GM21723 (cell line): ENCODE measurements around the gene B9D1.

Experiments used
- ATAC-seq: cut with Tn5 transposase; IDR thresholded peaks from one replicate; pipeline ENCODE4 v1.9.1; 2021; ENCODE audit warnings: mild to moderate bottlenecking, moderate library complexity; ENCODE audit not compliant: unreplicated experiment

The B9D1 gene

DNA sequence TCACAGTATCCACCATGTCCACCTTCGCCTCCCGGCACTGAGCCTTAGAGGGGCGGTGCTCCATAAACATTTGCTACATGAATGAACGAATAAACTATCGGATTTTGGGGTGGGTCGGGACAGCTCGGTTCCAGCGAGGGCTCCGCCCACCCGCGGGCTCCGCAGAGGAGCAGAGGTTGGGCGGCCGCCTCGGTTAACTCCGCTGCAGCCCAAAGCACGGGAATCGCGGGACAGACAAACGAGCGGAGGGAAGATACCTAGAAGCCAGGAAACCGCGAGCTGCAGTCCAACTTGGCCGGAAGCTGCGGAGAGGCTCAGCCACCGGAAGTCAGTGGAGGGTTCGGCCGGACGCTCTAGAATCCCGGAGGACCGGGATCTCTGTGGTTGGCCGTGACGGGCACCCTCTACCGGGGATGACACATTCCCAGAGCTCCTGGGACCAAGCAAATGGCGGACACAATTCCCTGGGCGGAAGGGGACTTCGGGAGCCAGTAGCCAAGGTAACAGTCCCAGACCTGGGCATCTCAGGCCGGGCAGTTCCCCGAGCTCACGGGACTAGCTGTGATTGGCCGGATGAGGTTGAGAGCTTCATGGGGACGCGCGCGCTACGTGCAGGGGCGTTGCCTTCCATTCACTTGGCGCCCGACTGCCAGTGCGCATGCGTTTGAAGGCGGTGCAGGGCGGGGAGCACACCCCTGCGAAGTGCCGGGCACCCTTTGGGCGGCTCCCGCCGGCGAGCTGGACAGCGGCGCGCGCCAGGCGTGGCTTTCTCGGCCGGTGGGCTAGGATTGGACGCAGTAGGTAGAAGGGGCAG lies 15.3 kb upstream of the B9D1 start:
- peak; percentile 92 for ATAC-seq

DNA sequence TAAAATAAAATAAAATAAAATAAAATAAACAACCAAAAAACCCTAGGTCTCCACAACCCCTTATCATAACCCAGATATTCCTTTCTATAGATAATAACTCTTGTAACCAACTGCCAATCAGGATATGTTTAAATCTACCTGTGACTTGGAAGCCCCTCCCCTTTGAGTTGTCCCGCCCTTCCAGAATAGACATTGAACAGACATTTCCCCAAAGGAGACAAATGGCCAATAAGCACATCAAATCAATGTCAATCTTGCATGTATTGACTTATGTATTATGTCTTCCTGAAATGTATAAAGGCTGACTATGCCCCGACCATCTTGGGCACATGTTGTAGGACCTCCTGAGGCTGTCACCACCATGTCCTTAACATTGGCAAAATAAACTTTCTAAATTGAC lies 14.3 kb upstream of the B9D1 start:
- no peak for ATAC-seq

DNA sequence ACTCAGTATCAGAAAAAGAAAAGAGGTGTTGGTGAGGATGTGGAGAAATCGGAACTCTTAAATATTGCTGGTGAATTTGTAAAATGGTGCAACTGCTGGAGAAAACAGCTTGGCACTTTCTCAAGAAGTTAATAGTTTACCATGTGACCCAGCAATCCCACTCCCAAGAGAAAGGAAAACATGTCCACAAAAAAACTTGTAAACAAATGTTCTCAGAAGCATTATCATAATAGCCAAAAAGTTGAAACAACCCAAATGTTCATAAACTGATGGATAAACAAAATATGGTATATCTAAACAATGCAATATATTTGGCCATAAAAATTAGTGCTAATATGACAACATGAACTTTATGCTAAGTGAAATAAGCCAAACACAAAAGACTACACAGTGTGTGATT lies 13.2 kb upstream of the B9D1 start:
- ATAC-seq = no peak

DNA sequence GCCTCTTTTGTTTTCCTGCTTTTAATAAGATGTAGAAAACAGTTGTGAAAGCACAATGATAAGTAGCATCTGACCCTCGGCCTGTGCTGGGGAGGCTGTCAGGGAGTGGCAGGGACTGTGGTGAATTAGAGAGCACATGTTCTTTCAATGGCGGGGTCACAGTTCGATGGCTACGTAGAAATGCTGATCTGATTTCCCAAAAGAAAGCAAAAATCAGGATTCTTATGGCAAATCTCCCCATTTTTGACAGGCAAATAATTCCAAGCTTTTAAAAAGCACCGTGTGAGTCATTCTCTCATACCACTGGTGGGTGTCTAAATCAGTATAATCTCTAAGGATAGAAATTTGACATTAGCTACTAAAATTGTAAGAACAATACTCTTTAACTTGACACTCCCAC lies 11.6 kb upstream of the B9D1 start:
- no peak for ATAC-seq

DNA sequence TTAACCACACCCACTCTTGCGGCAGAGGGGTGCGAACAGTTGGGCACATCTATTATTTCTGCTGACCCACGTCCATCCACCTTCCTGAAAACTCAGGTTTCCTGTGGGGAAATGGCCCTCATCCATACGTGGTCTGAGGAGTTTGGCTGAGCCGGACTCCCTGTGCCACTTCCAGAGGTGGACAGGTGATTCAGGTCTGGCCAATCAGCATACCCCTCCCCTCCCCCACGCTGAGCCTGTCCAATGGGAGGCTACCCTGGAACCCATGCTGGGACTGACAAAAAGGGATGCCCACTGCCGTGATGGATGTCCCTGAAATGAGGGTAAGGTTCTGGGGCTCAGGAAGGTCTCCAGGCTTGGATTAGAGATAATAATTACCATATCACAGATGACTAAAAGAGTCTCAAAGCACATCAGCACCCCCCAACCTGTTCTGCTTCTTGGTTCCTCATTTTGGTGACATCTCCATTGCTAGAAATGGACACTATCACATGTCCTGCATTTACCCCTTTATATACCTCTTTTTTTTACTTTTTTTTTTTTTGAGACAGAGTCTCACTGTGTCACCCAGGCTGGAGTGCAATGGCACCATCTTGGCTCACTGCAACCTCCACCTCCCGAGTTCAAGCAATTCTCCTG lies 10.5 kb upstream of the B9D1 start:
- ATAC-seq = no peak

DNA sequence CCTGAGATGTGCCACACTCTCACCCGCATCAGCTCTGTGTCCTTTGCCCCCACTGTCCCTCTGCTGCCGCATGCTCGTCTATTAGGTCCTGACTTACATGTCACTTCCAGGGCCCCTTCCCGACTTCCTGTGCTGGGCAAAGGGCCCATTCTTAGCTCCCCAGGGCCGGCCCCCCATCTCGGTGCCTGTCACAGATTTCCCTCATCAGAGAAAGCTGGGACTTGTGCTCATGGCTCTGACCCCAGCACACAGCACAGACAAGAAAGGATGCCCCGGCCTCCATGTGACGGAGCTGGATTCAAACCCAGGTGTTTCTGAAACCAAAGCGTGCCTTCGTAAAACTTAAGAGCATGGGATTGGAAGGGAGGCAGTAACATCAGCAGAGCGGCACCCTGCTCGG lies 9.9 kb upstream of the B9D1 start:
- no peak for ATAC-seq

DNA sequence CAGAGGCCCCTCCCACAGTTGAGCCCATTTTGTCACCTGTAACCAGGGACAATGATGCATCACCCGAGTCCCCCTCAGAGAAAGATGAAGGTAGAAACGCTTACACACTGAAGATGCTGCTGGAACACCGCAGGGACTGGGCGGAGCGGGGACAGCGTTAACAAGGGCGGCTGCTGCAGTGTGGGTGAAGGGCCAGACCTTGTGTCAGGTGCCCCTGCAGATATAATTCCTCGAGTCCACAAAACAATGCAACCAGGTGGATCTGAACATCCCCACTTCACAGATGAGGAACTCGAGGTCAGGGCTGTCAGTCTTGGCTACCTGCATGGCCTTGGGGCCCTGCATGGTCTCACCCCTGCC lies 9.5 kb upstream of the B9D1 start:
- ATAC-seq = no peak

DNA sequence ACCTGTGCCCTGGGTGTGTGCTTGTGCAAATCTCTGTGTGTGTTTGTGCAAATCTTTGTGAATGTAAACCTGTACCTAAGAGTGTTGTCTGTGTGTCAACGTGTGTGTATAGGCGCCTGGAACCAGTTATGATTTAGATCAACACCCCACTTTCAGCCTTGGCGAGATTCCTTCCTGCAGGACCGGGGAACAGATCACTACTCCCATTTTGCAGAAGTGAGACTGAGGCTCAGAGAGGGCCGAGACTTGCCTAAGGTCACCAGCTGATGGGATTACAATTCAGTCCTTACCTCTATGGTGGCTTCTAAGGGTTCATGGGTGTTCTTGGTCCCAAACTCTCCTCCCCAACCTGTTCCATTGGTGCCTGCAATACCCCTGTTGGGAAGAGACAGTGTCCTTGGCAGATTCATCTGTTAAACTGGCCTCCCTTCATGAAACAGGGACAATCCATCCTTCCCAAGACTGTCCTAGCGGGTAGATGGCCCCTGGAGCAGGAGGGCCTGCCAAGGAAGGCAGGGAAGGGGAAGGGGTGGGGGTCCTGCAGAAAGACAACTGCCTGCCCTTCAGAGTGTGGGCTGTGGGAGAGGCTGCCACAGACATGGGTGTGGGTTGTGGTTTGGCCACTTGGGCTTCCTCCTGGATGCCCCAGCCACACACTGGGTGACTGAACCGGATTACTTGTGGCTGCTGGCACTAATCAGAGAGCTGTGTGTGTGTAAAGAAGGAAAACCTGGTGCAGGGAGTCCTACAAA lies 8.9 kb upstream of the B9D1 start:
- no peak for ATAC-seq

DNA sequence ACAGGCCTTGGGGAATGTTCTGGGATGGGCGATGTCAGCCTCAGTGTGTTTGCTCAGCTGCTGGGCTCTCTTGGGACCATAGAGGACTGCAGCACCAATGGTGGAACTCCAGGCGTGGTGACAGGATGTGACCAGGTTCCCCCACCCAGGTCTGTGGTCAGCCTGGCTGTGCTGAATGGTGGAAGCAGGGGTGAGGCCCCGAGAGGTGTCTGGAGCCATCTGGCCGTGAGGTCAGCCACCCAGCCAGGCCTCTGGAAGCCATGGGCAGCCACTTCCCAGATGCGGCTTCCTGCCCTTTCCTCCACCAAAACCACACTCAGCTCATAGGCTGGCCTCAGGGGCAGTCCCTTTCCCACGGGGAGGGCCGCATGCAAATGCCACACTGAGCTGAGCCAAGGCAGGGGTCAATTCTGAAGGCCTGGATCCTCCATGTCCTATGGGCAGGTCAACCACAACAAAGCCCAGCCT lies 8.0 kb upstream of the B9D1 start:
- peak; percentile 61 for ATAC-seq

DNA sequence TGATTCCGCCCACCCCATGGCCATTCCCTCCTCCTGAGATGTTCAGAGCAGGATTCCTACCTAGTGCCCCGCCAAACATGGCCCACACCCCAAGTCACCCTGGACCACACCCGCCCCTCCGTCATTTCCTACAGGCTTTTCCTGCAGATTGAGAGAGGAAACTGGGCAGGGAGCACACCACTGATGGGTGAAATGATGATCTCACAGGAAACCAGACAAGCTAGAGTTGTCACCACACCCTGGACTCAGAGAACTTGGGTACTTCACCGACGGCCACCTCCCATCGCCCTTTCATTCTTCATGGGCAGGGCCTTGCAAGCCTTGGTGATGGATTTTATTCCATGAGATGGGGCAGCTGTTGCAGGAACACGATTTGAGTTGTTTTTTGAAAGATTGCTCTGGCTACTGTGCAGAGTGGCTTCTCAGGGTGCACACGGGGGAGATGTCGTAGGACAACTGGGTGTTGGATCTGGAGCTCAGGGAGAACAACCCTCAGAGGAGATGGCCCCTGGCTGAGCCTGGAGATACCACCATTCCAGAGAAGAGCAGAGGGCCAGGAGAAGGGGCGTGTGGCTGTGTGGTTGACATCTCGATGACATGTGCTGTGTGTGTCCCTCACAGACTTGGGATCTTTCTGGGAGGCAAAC lies 7.4 kb upstream of the B9D1 start:
- no peak for ATAC-seq

DNA sequence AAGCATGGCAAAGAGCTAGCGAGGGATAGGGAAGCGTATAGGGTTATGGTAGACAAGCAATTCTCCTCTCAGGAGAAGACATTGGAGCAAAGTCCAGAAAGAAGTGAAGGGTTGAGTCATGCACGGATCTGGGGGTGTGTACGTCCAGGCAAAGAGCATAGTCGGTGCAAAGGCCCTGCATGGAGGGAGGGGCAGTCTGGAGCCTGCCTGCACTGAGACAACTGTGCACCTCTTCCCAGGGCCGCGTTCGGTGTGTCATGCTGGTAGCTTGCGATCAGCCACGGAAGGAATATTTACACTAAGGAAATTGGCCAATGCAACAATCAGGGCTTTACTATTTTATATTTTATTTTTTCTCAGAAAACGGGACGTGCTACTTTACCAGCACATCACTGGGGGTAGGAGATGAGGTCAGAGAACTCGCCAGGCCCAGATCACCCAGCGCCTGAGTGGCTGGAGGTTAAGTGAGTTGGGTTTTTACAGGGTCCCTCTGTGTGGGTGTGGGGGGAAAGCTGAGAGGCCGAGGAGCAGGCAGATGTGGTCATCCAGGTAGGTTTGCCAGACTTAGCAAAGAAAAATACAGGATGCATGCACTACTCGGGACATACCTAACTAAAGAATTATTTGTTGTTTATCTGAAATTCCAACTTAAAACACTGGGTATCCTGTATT lies 6.7 kb upstream of the B9D1 start:
- no peak for ATAC-seq

DNA sequence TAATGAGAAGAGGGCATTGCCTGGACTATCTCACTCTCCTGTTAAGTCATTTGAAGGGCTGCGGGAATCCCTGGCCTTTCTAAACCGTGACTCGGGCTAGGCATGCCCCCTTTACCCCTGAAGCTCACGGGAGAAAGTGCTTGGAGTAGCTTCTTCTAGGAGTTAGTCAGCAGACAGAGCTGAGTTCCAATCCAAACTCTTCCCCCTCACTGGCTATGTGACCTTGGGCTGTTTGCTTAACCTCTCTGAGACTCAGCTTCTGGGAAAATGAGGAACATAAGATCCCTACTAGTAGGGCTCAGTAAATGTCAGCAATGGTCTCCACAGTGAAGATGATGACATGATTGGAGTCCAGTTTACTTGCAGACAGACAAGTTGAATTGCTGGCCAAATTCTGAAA lies 5.7 kb upstream of the B9D1 start:
- ATAC-seq = no peak

DNA sequence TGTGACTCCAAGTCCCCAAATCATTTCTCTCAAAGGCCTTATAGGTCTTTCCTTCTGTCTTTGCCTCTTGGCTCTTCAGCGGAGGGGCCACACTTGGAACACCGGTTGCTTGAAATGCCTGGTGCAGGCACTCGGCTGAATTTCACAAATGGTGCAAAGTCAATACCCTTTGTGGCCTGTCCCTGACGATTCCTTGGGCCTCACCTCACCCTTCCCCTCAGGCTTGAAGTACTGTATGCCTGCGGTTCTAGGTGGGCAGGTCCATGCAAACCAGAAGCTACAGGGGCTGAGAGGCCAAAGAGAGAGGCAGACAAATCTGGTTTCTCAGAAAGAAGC lies 4.1 kb upstream of the B9D1 start:
- no peak for ATAC-seq

DNA sequence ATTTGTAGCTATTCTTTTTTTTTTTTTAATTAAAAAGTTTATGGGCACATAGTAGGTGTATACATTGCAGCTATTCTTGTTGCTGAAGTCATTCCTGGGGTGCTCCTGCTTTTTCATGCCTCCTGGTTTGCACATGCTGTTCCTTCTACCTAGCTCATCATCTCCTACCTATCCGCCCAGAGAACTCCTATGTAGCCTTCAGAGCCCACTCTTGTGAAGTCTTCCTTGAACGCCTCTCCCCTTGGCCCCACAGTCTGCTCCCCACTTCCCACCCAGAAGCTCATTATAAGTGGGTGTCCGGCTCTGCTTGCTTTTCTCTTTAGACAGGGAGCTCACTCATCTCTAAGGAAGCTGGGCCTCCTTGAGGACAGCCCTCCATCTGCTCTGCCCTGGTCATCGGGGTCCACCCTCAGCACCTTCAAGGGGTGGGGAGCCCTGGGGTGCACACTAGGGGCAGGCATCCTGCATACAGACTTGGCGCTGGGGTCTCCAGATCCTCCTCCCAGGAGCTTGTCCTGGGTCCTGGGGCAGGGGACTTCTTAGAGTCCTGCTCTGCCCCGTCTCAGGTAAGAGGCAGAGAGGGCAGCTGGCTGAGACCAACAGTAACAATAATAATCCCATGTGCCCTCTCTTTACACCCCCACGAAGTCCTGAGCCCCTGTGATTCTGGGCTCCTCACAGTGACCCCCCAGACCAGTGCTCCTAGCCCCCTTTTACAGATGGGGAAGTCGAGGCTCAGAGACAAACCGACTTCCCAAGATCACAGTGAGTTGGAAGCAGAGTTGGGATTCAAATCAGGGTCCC lies 3.5 kb upstream of the B9D1 start:
- ATAC-seq = no peak

DNA sequence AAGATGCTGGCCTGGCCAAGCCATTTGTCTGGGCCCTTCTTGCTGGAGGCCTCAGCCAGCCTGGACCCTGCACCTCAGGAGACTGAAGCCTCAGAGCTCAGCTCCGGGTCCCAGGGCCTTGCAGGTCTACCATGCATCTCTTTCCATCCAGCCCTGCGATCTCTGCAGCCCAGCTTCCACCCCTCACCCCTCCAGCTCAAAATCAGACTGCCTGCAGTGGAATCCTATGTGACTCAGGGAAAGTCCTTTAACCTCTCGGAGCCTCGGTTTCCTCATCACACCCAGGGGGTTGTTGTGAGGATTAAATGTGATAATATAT lies 2.9 kb upstream of the B9D1 start:
- ATAC-seq = no peak

DNA sequence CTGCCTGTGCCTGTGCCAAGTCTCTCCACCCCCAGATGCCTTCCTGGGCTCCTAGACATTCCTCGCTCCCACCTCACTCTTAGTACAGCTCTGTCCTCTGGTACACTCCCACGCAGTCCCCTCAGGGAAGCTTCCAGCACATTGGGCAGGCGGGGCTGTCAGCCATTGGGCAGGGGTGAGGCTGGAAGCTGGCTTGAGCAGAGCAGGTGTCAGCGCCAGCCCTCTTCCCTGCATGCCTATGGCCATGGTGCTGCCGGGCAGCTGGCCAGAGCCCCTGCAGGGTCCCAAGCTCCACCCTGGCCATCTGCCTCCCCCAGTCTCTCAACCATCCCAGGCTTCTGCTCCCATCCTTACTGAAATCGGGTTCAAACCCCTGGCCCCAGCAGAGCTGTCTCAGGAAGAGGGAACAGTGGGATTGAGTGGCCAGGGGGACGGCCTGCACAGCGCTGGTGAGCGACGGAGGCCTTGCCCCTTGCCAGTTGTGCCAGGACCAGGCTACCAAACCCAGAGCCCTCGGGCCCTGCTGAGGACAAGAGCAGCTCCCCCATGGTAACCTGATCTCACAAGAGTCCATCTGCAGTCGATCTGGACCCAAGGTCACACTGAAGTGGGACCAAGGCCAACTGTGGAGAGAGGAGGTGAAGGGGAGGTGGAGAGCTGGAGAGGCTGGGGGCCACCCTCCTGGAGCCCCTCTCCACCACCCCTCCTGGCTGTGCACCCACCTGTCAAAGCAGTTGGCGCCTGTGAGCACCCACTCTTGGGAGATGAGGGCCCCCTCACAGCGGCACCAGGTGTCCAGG lies 2.4 kb upstream of the B9D1 start:
- no peak for ATAC-seq

DNA sequence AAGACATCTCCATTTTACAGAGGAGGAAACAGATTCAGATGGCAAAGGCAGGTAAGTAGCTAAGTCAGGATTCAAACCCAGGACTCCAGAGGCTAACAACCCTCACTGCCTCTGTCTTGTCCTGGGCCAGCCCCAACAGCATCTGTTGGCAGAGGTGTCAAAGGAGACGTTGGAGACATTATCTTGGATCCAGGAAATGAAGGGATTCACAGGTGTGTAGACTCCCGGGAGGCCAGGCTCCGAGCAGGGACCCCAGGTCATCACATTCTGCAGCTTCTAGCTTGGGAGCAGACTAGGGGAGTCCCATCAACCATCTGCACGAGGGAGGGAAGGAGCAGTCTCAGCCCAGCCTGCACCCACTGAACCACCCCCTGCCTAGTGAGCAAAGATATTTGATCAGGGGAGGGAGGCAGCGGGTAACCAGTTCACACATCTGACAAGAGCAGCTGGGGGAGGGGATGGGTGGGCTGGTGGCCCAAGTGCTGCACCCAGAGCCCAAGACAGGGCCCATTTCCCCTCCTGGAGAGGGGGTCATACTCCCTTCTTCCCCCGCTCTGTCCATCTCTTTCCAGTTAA lies 1.0 kb upstream of the B9D1 start:
- ATAC-seq = no peak

DNA sequence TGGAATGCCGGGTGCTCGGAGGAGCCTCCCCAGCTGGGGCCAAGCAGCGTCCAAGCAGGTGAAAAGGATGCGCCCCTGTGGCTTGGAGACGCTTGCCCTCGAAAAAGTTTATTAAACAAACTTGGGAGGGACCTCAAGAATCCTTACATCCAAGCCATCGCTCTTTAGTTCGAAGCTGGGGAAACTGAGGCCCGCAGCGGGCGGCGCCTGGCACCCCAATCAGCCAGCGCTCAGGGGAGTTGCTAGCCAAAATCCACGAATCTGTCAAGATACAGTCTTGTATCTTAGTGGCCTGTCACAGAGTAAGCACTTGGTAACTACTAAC lies 553 bp upstream of the B9D1 start:
- no peak for ATAC-seq

DNA sequence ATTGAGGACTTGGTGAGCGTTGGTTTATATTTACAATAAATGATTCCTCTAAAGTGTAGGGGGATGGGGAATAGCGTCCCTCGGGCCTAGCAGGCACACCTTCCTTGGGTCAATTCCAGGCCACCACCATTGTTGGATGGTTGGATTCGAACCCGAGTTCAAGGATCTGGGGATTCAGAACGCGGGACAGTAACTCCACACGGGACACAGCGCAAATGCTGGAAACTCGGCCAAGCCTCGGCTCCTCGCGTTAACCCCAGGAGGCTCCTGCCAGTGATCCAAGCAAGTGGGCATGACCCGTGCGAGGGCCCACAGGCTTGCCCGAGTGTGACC lies 613 bp downstream of the B9D1 start:
- no peak for ATAC-seq

DNA sequence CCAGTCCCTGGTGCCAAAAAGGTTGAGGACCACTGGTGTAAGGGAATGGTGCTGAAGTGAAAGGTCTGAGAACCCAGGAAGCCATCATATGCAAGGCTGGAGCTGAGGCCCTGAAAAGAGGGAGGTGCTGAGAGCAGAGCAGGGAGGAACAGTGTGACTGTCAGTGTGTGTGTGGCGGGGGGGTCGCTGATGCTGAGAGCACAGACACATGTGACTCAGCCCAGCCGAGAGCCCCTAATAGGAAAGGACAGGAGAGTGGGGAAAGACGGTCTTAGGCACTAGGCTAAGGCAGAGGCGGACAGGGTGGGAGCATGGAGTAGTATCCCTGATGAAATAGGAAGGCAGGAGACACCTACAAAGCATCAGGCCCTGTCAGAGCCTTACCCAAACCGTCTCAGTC lies 1.2 kb downstream of the B9D1 start:
- no peak for ATAC-seq
